Stimulated activated naive CD8-positive, alpha-beta T cell treated with anti-CD3 and anti-CD28 coated beads, Interleukin-15, Interleukin-2, amounts not matched to agents 100 U/mL and 50 U/mL, for 24 hours (primary cell): ENCODE data around the gene TTBK2.
A peak's percentile ranks its signal among the peaks of the same experiment; 100 is the strongest.
"Not testable (repeated sequence)": the region's sequence is repeated elsewhere in the genome, so short reads cannot be mapped to it uniquely, and the experiment has no call there.

Experiments used
- ATAC-seq: fragments of 150-1000 bp; cut with Tn5 transposase; one replicate; pipeline ENCODE4 v1.10.0; 2021
- DNase-seq: peaks from one replicate; pipeline ENCODE4 v3.0.0; 2021

TTBK2 gene

GRCh38 chr15:42764154-42764731 is 156.3 kb downstream of the TTBK2 start:
- not testable (repeated sequence) for ATAC-seq, DNase-seq

DNA sequence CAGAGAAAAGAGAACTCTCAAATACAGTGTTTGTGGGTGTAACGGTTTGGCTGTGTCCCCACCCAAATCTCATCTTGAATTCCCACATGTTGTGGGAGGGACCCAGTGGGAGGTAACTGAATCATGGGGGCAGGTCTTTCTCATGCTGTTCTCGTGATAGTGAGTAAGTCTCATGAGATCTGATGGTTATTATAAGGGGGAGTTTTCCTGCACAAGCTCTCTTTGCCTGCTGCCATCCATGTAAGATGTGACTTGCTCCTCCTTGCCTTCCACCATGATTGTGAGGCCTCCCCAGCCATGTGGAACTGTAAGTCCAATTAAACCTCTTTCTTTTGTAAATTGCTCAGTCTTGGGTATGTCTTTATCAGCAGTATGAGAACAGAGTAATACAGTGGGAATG is 158.8 kb downstream of the TTBK2 start:
- ATAC-seq, DNase-seq: not testable (repeated sequence)

- ATAC-seq: no peak
- no peak for DNase-seq
Measured at GRCh38 chr15:42760759-42761158, 159.8 kb downstream of the TTBK2 start.

GRCh38 chr15:42759093-42759492 is 161.5 kb downstream of the TTBK2 start:
- DNase-seq (no peak), ATAC-seq (no peak)

DNA sequence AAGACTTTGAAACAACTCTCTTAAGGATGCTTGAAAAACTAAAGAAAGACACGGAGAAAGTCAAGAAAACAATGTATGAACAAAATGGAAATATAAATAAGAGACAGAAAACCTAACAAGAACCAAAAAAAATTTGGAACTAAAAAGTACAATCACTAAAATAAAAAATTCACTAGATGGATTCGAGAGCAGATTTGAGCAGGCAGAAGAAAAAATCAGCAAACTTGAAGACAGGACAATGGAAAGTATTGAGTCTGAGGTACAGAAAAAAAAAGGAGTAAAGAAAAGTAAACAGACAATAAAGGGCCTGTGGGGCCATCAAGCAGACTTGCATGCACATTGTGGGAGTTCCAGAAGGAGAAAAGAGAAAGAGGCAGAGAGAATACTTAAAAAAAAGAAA is 170.3 kb downstream of the TTBK2 start:
- ATAC-seq: no peak
- DNase-seq: no peak

DNA sequence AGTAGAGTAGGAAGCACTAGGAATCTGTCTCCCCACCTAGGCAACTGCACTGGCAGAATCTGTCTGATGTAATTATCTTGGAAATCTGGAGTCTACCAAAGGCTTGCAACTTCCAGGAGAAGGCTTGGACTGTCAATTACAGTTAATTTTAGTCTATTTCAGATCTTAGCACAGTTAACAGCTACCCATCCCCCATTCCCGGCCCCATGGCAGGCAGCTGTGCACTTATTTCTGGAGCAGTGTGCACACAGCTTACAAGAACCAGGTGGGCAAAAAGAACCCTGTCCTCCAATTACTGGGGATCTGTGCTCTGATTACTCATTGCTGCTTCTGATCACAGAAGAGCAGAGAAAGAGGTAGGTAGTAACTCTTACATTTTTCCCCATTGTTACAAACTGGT is 171.3 kb downstream of the TTBK2 start:
- no peak for DNase-seq
- no peak for ATAC-seq

DNA sequence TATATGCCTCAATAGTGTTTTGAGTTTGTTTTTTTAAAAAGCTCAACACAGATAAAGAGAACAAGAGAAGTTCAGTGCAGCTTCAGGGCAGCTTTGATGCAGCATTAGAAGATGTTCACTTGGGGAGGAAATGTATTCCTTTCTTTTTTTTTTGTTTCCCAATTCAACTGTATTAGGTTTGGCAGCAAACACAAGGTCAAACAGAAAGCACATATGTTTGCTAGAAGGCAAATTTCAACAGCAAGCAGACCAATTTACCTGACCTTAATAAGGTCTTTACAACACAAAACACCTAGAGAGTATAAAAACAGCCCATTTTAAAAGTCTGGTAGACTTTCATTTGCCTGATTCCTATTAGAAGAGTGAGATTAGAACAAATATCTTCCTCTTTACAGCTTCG is 176.4 kb downstream of the TTBK2 start:
- ATAC-seq (no peak), DNase-seq (no peak)

DNA sequence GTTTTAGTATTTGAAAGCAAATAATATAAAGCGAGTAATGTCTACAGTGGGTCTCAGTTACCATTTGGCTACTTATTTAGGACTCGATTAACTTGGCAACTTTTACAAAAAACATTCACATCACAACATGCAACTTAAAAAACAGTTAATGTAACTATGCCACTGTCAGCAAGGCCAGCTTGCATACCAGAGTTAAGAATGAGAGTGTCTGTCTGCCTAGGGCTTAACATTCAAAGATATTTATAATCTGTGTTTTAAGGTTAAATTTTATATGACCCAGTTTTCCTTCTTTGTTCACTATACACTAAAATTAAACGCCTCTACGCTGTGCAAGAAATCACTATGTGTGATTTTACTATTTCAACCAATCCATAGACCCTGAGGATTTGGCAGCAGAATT is 178.4 kb downstream of the TTBK2 start:
- DNase-seq: no peak
- no peak for ATAC-seq

- ATAC-seq: no peak
- DNase-seq: no peak
Measured at GRCh38 chr15:42741710-42742109, 178.9 kb downstream of the TTBK2 start.

- ATAC-seq (no peak), DNase-seq (no peak)
Measured at GRCh38 chr15:42737529-42738328, 182.8 kb downstream of the TTBK2 start.

DNA sequence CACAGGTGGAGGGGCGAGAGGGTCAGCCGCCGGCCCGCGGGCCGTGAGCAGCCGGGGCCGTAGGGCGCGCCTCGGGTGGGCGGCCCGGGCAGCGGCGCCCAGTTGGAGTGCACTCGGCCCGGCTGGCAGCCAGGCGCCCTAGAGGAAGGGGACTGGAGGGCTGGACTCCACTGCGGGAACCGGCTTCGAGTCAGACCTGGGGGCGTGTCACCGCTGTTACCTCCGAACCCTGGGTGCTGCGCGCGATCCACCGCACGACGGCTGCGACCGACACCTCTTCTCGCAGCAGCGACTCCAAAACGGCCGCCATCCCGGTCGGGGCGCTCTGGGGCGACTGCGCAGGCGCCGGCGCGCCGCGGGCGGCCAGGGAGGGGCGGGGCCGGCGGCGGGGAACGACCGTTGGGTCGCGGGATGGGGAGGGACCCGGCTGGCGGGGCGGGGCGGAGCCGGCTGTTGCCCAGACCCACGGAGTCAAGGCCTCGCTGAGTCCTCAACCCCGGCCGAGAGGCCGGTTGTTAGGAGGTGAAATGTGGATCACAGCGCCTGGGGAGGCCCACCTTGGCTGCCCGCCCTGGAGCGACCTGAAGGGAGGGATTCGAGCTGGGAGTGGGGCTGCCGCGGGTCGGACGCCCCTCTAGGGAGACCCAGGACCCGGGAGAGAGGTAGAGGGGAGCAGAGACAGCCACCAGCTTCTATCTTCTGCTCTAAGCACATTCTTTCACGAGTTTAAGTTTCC is 183.6 kb downstream of the TTBK2 start, which contains the start of gene CDAN1:
Gene CDAN1 (minus strand): TSS at position 336 of the 736 bp plus-strand sequence. CDS start 26 bp downstream, at position 310.
- DNase-seq (peak; percentile 96), ATAC-seq (peak; percentile 96)

GRCh38 chr15:42736178-42736792 is 184.3 kb downstream of the TTBK2 start:
- peak; percentile 18 for DNase-seq
- peak; percentile 22 for ATAC-seq

- ATAC-seq (no peak), DNase-seq (no peak)
Measured at GRCh38 chr15:42735382-42736165, 185.0 kb downstream of the TTBK2 start.

DNA sequence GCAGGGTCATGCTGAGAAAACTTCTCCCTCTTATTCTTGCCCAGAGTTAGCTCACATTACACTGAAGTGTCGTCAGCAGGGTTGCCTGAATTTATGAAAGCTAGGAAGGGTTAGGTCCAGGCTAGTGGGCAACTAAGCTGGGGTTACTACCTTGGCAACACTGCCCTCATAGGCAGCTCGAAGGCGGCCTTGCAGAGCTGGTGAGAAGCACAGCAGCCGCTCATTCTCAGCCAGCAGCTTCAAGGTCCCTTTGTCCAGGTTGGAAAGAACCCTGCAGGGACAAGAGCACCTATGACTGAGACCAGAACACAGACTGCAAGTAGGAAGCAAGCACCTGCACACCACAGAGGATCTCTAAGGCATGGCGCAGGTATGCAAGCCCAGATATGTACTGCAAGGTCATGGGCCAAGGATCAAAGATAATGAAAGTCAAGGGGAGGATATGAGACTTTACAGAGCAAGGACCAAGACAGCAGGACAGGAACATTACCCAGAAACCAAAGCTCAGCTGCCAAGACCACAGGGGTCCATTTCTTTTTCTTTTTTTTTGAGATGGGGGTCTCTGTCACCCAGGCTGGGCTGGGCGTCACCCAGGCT is 186.4 kb downstream of the TTBK2 start:
- DNase-seq (no peak), ATAC-seq (no peak)

- DNase-seq (no peak), ATAC-seq (no peak)
Measured at GRCh38 chr15:42733027-42733426, 187.6 kb downstream of the TTBK2 start.

DNA sequence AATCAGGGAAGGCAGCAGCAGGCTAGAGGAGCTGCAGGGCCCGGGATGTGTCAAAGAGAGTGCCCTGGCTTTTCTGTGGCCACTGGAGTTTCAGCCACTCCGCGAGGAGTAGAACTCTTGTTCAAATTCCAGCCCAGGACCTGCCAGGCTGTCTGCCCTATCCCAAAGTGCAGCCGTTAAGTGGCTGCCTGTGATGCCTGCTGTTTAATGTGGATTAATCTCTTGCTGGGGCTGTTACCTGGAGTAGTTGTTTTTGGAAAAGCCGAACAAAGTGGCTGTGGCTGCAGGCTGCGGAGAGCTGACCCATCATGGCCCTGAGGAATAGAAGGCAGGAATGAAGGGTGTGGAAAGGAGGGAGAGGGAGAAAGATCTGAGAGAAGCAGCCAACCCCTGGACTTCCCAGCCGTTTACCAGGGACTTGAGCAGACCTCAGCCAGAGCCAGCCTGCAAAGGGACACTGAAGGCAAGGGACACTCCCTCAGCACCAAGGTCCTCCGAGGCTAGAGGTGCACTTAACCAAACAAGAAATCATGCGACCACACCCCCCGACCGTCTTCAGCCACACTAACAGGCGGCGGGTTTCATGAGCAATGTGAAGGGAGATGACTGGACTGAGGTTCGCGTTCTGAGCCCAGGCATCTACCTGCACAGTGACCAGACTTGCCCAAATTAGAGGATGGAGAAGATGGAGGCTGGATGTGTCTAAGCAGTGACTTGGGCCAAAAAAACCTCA is 188.3 kb downstream of the TTBK2 start:
- ATAC-seq: no peak
- DNase-seq: no peak

GRCh38 chr15:42731461-42731860 is 189.1 kb downstream of the TTBK2 start:
- no peak for DNase-seq
- no peak for ATAC-seq

GRCh38 chr15:42730536-42730935 is 190.0 kb downstream of the TTBK2 start:
- ATAC-seq: no peak
- DNase-seq: no peak

DNA sequence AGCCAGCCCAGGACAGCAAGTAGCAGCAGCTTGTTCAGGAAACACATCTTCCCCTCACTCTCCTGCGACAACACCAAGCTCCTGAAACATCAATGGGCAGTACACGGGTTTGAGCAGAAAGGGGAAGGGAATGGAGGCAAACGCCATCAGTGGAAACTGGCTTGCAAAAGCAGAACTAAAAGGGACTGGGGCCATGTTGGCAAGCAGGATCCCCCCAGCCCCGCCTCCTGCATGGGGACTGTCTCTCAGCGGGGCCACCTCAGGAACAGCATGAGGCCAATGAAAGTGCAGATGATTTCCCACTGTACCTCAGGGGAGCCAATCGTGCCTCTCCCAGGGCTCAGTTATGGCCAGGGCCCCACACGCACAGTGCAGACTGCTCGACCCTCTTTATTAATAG is 190.4 kb downstream of the TTBK2 start:
- no peak for DNase-seq
- ATAC-seq: no peak

DNA sequence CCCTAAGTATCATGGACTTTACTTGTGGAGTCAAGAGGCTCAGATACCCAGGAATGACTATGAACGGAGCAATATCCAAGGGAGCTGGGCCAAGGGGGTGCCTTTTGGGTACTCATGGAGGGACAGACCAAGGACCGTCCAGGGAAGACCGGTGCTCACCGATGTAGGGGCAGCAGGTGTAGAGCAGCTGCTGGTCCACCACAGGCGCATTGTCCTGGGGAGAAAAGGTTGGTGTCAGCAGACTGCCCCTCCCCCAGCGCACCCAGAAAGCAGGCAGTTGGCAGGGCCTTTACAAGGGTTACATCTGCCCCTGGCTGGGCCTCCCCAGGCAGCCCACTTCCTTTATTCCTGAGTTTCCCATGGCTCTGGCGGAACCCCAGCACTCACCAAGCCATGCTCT is 191.2 kb downstream of the TTBK2 start:
- DNase-seq (no peak), ATAC-seq (no peak)

DNA sequence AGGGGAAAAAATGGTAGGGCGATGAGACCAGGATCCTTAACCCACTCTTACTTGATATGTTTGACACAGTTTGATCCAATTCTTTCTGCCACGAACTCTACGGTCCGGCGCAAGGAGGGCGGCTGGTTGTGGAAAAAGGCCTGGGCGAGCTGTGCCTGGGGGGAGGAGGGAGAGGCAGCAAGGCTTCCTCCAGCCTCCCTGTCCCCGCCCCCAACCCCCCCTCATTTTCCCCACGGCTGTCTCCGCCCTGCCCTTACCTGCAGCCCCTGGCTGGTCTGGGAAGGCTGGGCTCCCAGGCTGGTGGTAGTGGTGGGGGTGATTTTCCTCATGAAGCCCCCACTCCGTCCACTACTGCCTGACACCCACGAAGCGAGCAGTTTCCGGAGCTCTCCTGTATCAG is 191.6 kb downstream of the TTBK2 start:
- DNase-seq (no peak), ATAC-seq (no peak)
